Hematopoietic multipotent progenitor cell treated with erythropoietin and hydrocortisone succinate and interleukin-3 and kit ligand, for 6 days (in vitro differentiated cells): ENCODE data around the gene ACTR10.

ENCODE experiments used
- DNase-seq: peaks from one replicate; pipeline ENCODE4 v3.0.0-alpha.2; 2015

Gene ACTR10

GRCh38 chr14:58282925-58283593, 83.1 kb downstream of the ACTR10 start:
- no peak for DNase-seq

- DNase-seq = no peak
Observed at GRCh38 chr14:58283730-58284129, 83.8 kb downstream of the ACTR10 start.

GRCh38 chr14:58285132-58285531, 85.2 kb downstream of the ACTR10 start:
- no peak for DNase-seq
